BJ (cell line): ENCODE measurements around the gene GCNT1. TPM values are rescaled to one million over a fixed set of nuclear protein-coding genes. Genes with fewer than 3 reads are reported as not detected.

Source experiments
- CTCF ChIA-PET: fragments of 350-600 bp; formaldehyde crosslinking; extraction: SDS; loops from one replicate; lab custom pipeline; 2021; ENCODE audit warnings: antibody characterized with exemption, inconsistent platforms; lab: Yijun Ruan, JAX
- POLR2A ChIA-PET: fragments of 300-600 bp; sonication (Branson Sonifier 250); formaldehyde crosslinking; extraction: SDS; loops from one replicate; lab custom pipeline; 2021; ENCODE audit warnings: antibody characterized with exemption; lab: Charles Lee
- DNase-seq: peaks from one replicate; pipeline ENCODE4 v3.0.0-alpha.2; 2011; ENCODE audit warnings: low read depth
- H3K27me3 ChIP-seq: 2 replicates; pipeline ENCODE4 v1.6.0; 2011; ENCODE audit warnings: low read length; ENCODE audit not compliant: control insufficient read depth, insufficient read depth
- H3K36me3 ChIP-seq: 2 replicates; pipeline ENCODE4 v1.5.1; 2011; ENCODE audit warnings: low read length; ENCODE audit not compliant: control insufficient read depth, insufficient read depth
- H3K4me3 ChIP-seq: 2 replicates; pipeline ENCODE4 v1.5.1; 2011; ENCODE audit warnings: low read depth, mild to moderate bottlenecking, control low read depth, low read length
- polyA plus RNA-seq: library from polyadenylated mRNA; depleted of rRNA; stranded (reverse); fragments of >200 nt; gene quantifications from 2 replicates; pipeline ENCODE4 v1.2.3, GENCODE V29; 2011; rRNA removed
- TF ChIP-seq, protein P1 (sequence below): IDR thresholded peaks from 2 replicates; pipeline ENCODE4 v1.5.1; 2011; ENCODE audit warnings: low read depth, mild to moderate bottlenecking, control low read depth, inconsistent platforms, low read length, moderate library complexity; ENCODE audit not compliant: insufficient read depth

The GCNT1 gene
- polyA plus RNA-seq, 1 experiment = 23.0 TPM

DNA sequence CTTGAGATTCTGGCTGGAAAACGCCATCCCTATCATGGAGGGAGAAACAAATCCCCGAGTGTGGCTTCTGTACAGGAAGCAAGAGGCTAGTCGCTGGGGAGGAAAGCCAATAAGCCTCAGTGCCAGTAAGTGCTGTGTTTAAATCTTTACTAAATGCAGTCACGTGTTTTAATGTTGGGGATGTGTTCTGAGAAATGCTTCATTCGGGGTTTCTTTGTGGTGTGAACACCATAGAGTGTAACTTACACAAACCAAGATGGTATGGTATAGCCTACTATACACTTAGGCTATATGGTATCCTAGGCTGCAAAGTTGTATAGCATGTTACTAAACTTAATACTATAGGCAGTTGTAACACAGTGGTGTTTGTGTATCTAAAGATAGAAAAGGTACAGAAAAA lies 94.7 kb downstream of the GCNT1 start:
- DNase-seq = no peak
- Histone ChIP-seq H3K4me3 (no peak overlapping the region), H3K36me3 (no peaks in the 10 kb centered on the region), H3K27me3 (no peaks in the 10 kb centered on the region)
- ChIA-PET CTCF (no interaction called here), POLR2A (no interaction called here)
- TF ChIP-seq, protein P1, sequence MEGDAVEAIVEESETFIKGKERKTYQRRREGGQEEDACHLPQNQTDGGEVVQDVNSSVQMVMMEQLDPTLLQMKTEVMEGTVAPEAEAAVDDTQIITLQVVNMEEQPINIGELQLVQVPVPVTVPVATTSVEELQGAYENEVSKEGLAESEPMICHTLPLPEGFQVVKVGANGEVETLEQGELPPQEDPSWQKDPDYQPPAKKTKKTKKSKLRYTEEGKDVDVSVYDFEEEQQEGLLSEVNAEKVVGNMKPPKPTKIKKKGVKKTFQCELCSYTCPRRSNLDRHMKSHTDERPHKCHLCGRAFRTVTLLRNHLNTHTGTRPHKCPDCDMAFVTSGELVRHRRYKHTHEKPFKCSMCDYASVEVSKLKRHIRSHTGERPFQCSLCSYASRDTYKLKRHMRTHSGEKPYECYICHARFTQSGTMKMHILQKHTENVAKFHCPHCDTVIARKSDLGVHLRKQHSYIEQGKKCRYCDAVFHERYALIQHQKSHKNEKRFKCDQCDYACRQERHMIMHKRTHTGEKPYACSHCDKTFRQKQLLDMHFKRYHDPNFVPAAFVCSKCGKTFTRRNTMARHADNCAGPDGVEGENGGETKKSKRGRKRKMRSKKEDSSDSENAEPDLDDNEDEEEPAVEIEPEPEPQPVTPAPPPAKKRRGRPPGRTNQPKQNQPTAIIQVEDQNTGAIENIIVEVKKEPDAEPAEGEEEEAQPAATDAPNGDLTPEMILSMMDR = no peak

Other genes starting within 250 kb of the GCNT1 start
- gene RFK, start 64.8 kb upstream of the GCNT1 start, polyA plus RNA-seq = 7.5 and 15.4 TPM in 2 replicates